SK-N-SH treated with all-trans-retinoic acid at 6 μM for 48 hours (cell line): ENCODE measurements around the gene ASS1.

Experiments used
- ATAC-seq: fragments of 200-7000 bp; cut with Tn5 transposase; 3 replicates; pipeline ENCODE4 v1.9.1; 2020; ENCODE audit warnings: mild to moderate bottlenecking, moderate library complexity
- ARNTL ChIP-seq: fragments of 450-650 bp; formaldehyde crosslinking; IDR thresholded peaks from 2 replicates; pipeline ENCODE4 v1.5.0; 2020; ENCODE audit warnings: low read depth, mild to moderate bottlenecking, moderate library complexity, borderline replicate concordance
- ESRRG ChIP-seq: fragments of 250-450 bp; sonication (Bioruptor Pico); IDR thresholded peaks from 2 replicates; pipeline ENCODE4 v1.6.1; 2021; ENCODE audit warnings: mild to moderate bottlenecking
- GLIS3 ChIP-seq: fragments of 250-450 bp; sonication (Bioruptor Pico); IDR thresholded peaks from 2 replicates; pipeline ENCODE4 v1.5.0; 2020; ENCODE audit warnings: mild to moderate bottlenecking, moderate library complexity
- ISL1 ChIP-seq: fragments of 250-450 bp; sonication (Bioruptor Pico); IDR thresholded peaks from 2 replicates; pipeline ENCODE4 v2.1.2; 2022; ENCODE audit warnings: mild to moderate bottlenecking, moderate library complexity
- OSR1 ChIP-seq: fragments of 250-450 bp; sonication (Bioruptor Pico); IDR thresholded peaks from 2 replicates; pipeline ENCODE4 v1.8.0; 2022; ENCODE audit warnings: moderate library complexity, mild to moderate bottlenecking, inconsistent platforms
- PPARA ChIP-seq: fragments of 250-450 bp; sonication (Bioruptor Pico); IDR thresholded peaks from 2 replicates; pipeline ENCODE4 v1.5.0; 2020; ENCODE audit warnings: mild to moderate bottlenecking, borderline replicate concordance
- RARB ChIP-seq: fragments of 250-450 bp; sonication (Bioruptor Pico); IDR thresholded peaks from 2 replicates; pipeline ENCODE4 v1.8.0; 2021; ENCODE audit warnings: mild to moderate bottlenecking, moderate library complexity
- SNAI2 ChIP-seq: fragments of 250-450 bp; sonication (Bioruptor Pico); IDR thresholded peaks from 2 replicates; pipeline ENCODE4 v1.5.0; 2020; ENCODE audit warnings: mild to moderate bottlenecking, moderate library complexity
- TCF4 ChIP-seq: fragments of 250-450 bp; sonication (Bioruptor Pico); IDR thresholded peaks from 2 replicates; pipeline ENCODE4 v1.8.0; 2021; ENCODE audit warnings: mild to moderate bottlenecking, moderate library complexity, borderline replicate concordance
- TOX ChIP-seq: fragments of 250-450 bp; sonication (Bioruptor Pico); IDR thresholded peaks from 2 replicates; pipeline ENCODE4 v1.8.0; 2021; ENCODE audit warnings: mild to moderate bottlenecking, moderate library complexity, borderline replicate concordance
- ZC3H10 ChIP-seq: fragments of 250-450 bp; sonication (Bioruptor Pico); IDR thresholded peaks from 2 replicates; pipeline ENCODE4 v1.5.1; 2021; ENCODE audit warnings: mild to moderate bottlenecking, moderate library complexity
- ZFP3 ChIP-seq: fragments of 250-450 bp; sonication (Bioruptor Pico); IDR thresholded peaks from 2 replicates; pipeline ENCODE4 v1.5.0; 2020; ENCODE audit warnings: mild to moderate bottlenecking, moderate library complexity
- ZFP30 ChIP-seq: fragments of 450-650 bp; formaldehyde crosslinking; IDR thresholded peaks from 2 replicates; pipeline ENCODE4 v1.5.0; 2022; ENCODE audit warnings: mild to moderate bottlenecking, moderate library complexity
- ZNF565 ChIP-seq: fragments of 450-650 bp; formaldehyde crosslinking; conservative IDR thresholded peaks from 2 replicates; pipeline ENCODE4 v1.5.0; 2020; ENCODE audit warnings: low read depth, mild to moderate bottlenecking, moderate library complexity
- ZNF70 ChIP-seq: fragments of 450-650 bp; formaldehyde crosslinking; IDR thresholded peaks from 2 replicates; pipeline ENCODE4 v1.5.0; 2020; ENCODE audit warnings: mild to moderate bottlenecking, moderate library complexity
- ZNF8 ChIP-seq: fragments of 450-650 bp; formaldehyde crosslinking; IDR thresholded peaks from 2 replicates; pipeline ENCODE4 v1.5.0; 2020; ENCODE audit warnings: mild to moderate bottlenecking, moderate library complexity
- TF ChIP-seq, protein P1 (sequence below): fragments of 250-450 bp; sonication (Bioruptor Pico); IDR thresholded peaks from 2 replicates; pipeline ENCODE4 v1.5.0; 2020; ENCODE audit warnings: mild to moderate bottlenecking, moderate library complexity
- TF ChIP-seq, protein P2 (sequence below): fragments of 250-450 bp; sonication (Bioruptor Pico); IDR thresholded peaks from 2 replicates; pipeline ENCODE4 v1.5.1; 2020; ENCODE audit warnings: low read depth, mild to moderate bottlenecking, moderate library complexity
- TF ChIP-seq, protein P3 (sequence below): fragments of 250-450 bp; sonication (Bioruptor Pico); IDR thresholded peaks from 2 replicates; pipeline ENCODE4 v1.8.0; 2021; ENCODE audit warnings: low read depth, mild to moderate bottlenecking, moderate library complexity, borderline replicate concordance
- TF ChIP-seq, protein P4 (sequence below): fragments of 250-450 bp; sonication (Bioruptor Pico); IDR thresholded peaks from 2 replicates; pipeline ENCODE4 v1.8.0; 2020; ENCODE audit warnings: mild to moderate bottlenecking, moderate library complexity, borderline replicate concordance

Gene ASS1

DNA sequence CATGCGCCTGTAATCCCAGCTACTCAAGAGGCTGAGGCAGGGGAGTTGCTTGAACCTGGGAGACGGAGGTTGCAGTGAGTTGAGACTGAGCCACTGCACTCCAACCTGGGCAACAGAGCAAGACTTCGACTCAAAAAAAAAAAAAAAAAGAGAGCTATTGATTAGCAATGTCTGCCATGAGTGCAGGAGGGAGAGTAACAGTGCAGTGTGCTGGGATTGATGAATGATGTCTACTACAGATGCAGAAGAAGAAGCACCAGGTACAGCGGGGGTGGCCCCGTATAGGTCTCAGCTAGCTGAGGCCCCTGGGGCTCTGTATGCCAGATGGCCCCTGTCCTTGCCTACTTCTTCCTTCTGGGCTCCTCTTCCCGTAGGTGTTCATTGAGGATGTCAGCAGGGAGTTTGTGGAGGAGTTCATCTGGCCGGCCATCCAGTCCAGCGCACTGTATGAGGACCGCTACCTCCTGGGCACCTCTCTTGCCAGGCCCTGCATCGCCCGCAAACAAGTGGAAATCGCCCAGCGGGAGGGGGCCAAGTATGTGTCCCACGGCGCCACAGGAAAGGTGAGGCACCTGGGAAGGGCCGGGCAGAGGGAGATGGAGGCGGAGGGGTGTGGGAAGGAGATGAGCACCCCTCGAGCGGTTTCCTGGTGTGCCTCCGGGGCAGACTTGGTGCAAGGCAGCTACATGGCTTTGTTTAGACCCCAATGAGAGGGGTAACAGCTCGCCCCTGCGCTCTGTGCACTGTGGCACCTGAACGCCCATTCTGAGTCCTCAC is 13.5 kb downstream of the ASS1 start:
- no peak for TF ChIP-seq RARB (CRISPR knock-in tag)
- no peak for TF ChIP-seq ZNF70 (CRISPR knock-in tag)
- TF ChIP-seq ZC3H10 (CRISPR knock-in tag) = no peak
- TF ChIP-seq ISL1 (CRISPR knock-in tag) = no peak
- TF ChIP-seq OSR1 (CRISPR knock-in tag) = no peak
- TF ChIP-seq, protein P1, sequence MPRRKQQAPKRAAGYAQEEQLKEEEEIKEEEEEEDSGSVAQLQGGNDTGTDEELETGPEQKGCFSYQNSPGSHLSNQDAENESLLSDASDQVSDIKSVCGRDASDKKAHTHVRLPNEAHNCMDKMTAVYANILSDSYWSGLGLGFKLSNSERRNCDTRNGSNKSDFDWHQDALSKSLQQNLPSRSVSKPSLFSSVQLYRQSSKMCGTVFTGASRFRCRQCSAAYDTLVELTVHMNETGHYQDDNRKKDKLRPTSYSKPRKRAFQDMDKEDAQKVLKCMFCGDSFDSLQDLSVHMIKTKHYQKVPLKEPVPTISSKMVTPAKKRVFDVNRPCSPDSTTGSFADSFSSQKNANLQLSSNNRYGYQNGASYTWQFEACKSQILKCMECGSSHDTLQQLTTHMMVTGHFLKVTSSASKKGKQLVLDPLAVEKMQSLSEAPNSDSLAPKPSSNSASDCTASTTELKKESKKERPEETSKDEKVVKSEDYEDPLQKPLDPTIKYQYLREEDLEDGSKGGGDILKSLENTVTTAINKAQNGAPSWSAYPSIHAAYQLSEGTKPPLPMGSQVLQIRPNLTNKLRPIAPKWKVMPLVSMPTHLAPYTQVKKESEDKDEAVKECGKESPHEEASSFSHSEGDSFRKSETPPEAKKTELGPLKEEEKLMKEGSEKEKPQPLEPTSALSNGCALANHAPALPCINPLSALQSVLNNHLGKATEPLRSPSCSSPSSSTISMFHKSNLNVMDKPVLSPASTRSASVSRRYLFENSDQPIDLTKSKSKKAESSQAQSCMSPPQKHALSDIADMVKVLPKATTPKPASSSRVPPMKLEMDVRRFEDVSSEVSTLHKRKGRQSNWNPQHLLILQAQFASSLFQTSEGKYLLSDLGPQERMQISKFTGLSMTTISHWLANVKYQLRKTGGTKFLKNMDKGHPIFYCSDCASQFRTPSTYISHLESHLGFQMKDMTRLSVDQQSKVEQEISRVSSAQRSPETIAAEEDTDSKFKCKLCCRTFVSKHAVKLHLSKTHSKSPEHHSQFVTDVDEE (CRISPR knock-in tag) = no peak
- no peak for TF ChIP-seq ESRRG (CRISPR knock-in tag)
- no peak for TF ChIP-seq GLIS3 (CRISPR knock-in tag)
- TF ChIP-seq ZFP30 (CRISPR knock-in tag) = no peak
- TF ChIP-seq ZNF8 (CRISPR knock-in tag) = no peak
- no peak for TF ChIP-seq ARNTL (CRISPR knock-in tag)
- TF ChIP-seq TCF4 (CRISPR knock-in tag) = no peak
- TF ChIP-seq TOX (CRISPR knock-in tag) = no peak
- ATAC-seq = no peak

DNA sequence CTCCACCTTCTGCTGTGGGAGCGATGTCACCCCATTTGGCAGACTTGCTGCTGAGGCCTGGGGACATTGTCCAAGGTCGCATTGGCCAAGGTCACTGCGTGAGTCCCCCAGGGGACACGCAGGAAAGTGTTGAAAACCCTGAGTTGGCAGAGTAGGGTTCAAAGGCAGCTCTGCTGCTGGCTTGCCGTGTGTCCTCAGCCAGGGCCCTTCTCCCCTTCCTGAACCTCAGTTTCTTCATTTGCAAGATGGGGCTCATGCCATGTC is 14.0 kb downstream of the ASS1 start:
- no peak for TF ChIP-seq ZFP3 (CRISPR knock-in tag)
- TF ChIP-seq SNAI2 (CRISPR knock-in tag) = no peak
- no peak for TF ChIP-seq ZNF70 (CRISPR knock-in tag)
- TF ChIP-seq, protein P2, sequence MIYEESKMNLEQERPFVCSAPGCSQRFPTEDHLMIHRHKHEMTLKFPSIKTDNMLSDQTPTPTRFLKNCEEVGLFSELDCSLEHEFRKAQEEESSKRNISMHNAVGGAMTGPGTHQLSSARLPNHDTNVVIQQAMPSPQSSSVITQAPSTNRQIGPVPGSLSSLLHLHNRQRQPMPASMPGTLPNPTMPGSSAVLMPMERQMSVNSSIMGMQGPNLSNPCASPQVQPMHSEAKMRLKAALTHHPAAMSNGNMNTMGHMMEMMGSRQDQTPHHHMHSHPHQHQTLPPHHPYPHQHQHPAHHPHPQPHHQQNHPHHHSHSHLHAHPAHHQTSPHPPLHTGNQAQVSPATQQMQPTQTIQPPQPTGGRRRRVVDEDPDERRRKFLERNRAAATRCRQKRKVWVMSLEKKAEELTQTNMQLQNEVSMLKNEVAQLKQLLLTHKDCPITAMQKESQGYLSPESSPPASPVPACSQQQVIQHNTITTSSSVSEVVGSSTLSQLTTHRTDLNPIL (CRISPR knock-in tag) = no peak
- no peak for TF ChIP-seq TCF4 (CRISPR knock-in tag)
- TF ChIP-seq TOX (CRISPR knock-in tag) = no peak
- TF ChIP-seq, protein P3, sequence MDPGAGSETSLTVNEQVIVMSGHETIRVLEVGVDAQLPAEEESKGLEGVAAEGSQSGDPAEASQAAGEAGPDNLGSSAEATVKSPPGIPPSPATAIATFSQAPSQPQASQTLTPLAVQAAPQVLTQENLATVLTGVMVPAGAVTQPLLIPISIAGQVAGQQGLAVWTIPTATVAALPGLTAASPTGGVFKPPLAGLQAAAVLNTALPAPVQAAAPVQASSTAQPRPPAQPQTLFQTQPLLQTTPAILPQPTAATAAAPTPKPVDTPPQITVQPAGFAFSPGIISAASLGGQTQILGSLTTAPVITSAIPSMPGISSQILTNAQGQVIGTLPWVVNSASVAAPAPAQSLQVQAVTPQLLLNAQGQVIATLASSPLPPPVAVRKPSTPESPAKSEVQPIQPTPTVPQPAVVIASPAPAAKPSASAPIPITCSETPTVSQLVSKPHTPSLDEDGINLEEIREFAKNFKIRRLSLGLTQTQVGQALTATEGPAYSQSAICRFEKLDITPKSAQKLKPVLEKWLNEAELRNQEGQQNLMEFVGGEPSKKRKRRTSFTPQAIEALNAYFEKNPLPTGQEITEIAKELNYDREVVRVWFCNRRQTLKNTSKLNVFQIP (CRISPR knock-in tag) = no peak
- no peak for TF ChIP-seq ARNTL (CRISPR knock-in tag)
- TF ChIP-seq, protein P4, sequence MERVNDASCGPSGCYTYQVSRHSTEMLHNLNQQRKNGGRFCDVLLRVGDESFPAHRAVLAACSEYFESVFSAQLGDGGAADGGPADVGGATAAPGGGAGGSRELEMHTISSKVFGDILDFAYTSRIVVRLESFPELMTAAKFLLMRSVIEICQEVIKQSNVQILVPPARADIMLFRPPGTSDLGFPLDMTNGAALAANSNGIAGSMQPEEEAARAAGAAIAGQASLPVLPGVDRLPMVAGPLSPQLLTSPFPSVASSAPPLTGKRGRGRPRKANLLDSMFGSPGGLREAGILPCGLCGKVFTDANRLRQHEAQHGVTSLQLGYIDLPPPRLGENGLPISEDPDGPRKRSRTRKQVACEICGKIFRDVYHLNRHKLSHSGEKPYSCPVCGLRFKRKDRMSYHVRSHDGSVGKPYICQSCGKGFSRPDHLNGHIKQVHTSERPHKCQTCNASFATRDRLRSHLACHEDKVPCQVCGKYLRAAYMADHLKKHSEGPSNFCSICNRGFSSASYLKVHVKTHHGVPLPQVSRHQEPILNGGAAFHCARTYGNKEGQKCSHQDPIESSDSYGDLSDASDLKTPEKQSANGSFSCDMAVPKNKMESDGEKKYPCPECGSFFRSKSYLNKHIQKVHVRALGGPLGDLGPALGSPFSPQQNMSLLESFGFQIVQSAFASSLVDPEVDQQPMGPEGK (CRISPR knock-in tag) = no peak
- no peak for TF ChIP-seq ZC3H10 (CRISPR knock-in tag)
- no peak for TF ChIP-seq OSR1 (CRISPR knock-in tag)
- TF ChIP-seq ZNF565 (CRISPR knock-in tag) = no peak
- no peak for TF ChIP-seq ZNF8 (CRISPR knock-in tag)
- no peak for TF ChIP-seq GLIS3 (CRISPR knock-in tag)
- no peak for TF ChIP-seq ESRRG (CRISPR knock-in tag)
- TF ChIP-seq, all 23 proteins: peak for 0
- ATAC-seq = no peak

DNA sequence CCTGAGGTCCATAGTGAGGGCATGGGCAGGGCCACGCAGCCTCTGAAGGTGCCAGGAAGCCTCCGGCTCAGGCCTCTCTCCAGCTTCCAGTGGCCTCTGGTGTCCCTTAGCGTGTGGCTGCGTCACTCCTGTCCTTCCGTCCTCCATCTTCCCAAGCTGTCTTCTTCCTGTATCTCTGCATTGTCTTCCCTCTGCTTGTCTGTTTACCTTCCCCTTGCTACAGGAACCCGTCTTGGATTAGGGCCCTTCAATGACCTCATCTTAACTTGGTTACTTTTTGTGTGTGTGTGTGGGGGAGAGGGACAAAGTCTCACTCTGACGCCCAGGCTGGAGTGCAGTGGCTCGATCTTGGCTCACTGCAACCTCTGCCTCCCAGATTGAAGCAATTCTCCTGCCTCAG is 14.4 kb downstream of the ASS1 start:
- ATAC-seq = no peak
- TF ChIP-seq ESRRG (CRISPR knock-in tag) (no peak), RARB (CRISPR knock-in tag) (no peak), ZNF70 (CRISPR knock-in tag) (no peak), SNAI2 (CRISPR knock-in tag) (no peak), PPARA (no peak), ISL1 (CRISPR knock-in tag) (no peak)
- TF ChIP-seq, protein P3 (CRISPR knock-in tag) = no peak
